DMS79 treated with DMSO at 0.1 percent for 48 hours (cell line): ENCODE measurements around the gene YIPF2.
"Not testable (repeated sequence)": the region's sequence is repeated elsewhere in the genome, so short reads cannot be mapped to it uniquely, and the experiment has no call there.

Experiments
- DNase-seq: peaks from one replicate; lab custom pipeline; 2025; lab: John Stamatoyannopoulos, UW

YIPF2 gene

GRCh38 chr19:10911579-10912363 is 16.7 kb downstream of the YIPF2 start:
- DNase-seq, result no peak

GRCh38 chr19:10908380-10908960 is 20.0 kb downstream of the YIPF2 start:
- DNase-seq, result no peak

- no peak for DNase-seq
Measured at GRCh38 chr19:10907925-10908324, 20.5 kb downstream of the YIPF2 start.

GRCh38 chr19:10899151-10899653 is 29.2 kb downstream of the YIPF2 start:
- DNase-seq, result peak; percentile 49

- DNase-seq, result no peak
Measured at GRCh38 chr19:10898633-10899032, 29.8 kb downstream of the YIPF2 start.

- no peak for DNase-seq
Measured at GRCh38 chr19:10896851-10897526, 31.4 kb downstream of the YIPF2 start.

- DNase-seq, result no peak
Measured at GRCh38 chr19:10895920-10896319, 32.5 kb downstream of the YIPF2 start.

GRCh38 chr19:10895363-10895762 is 33.1 kb downstream of the YIPF2 start:
- DNase-seq, result no peak

GRCh38 chr19:10894911-10895213 is 33.6 kb downstream of the YIPF2 start:
- no peak for DNase-seq

- DNase-seq, result no peak
Measured at GRCh38 chr19:10892256-10892655, 36.2 kb downstream of the YIPF2 start.

GRCh38 chr19:10891405-10892086 is 36.9 kb downstream of the YIPF2 start:
- no peak for DNase-seq

GRCh38 chr19:10889880-10890279 is 38.6 kb downstream of the YIPF2 start:
- DNase-seq, result no peak

GRCh38 chr19:10888421-10888866 is 40.0 kb downstream of the YIPF2 start:
- no peak for DNase-seq

- DNase-seq, result no peak
Measured at GRCh38 chr19:10887616-10888367, 40.6 kb downstream of the YIPF2 start.

GRCh38 chr19:10885201-10886169 is 43.0 kb downstream of the YIPF2 start:
- DNase-seq, result no peak

- DNase-seq, result no peak
Measured at GRCh38 chr19:10884274-10884673, 44.2 kb downstream of the YIPF2 start.

GRCh38 chr19:10882108-10882457 is 46.4 kb downstream of the YIPF2 start:
- DNase-seq, result no peak

GRCh38 chr19:10881403-10882107 is 46.9 kb downstream of the YIPF2 start:
- DNase-seq, result no peak

GRCh38 chr19:10878253-10878652 is 50.2 kb downstream of the YIPF2 start:
- DNase-seq, result no peak

GRCh38 chr19:10877608-10878007 is 50.8 kb downstream of the YIPF2 start:
- not testable (repeated sequence) for DNase-seq
